Loucy (cell line): ENCODE data around the gene SREK1IP1.

Experiments
- CTCF ChIP-seq: fragments of 200-600 bp; sonication (generic); conservative IDR thresholded peaks from 2 replicates; pipeline ENCODE4 v1.5.1; 2014; ENCODE audit warnings: mild to moderate bottlenecking, antibody characterized with exemption, low read length
- EZH2phosphoT487 ChIP-seq: fragments of 200-600 bp; IDR thresholded peaks from 2 replicates; pipeline ENCODE4 v1.6.1; 2018; ENCODE audit warnings: antibody characterized with exemption, mild to moderate bottlenecking, moderate library complexity, borderline replicate concordance

- TF ChIP-seq CTCF (no peak), EZH2phosphoT487 (no peak)
Measured at GRCh38 chr5:64790210-64790609, 21.7 kb upstream of the SREK1IP1 start.
